Activated T-helper 17 cell treated with anti-CD3 and anti-CD28 coated beads, Interleukin-2, amount 50 U/mL, for 72 hours (primary cell): ENCODE data around the gene SLC52A1. TPM values are rescaled to one million over a fixed set of nuclear protein-coding genes. Genes with fewer than 3 reads are reported as not detected.

Experiments
- ATAC-seq: fragments of 150-1000 bp; cut with Tn5 transposase; replicated peaks from 2 replicates; pipeline ENCODE4 v1.10.0; 2021; ENCODE audit warnings: mild to moderate bottlenecking, moderate library complexity
- H3K27ac Mint-ChIP-seq: one replicate; pipeline ENCODE4 v1.8.0; 2022; ENCODE audit warnings: mixed read lengths
- H3K27me3 Mint-ChIP-seq: one replicate; pipeline ENCODE4 v1.8.0; 2022; ENCODE audit warnings: mixed read lengths
- H3K36me3 Mint-ChIP-seq: one replicate; pipeline ENCODE4 v1.8.0; 2022; ENCODE audit warnings: low read depth, mild to moderate bottlenecking, mixed read lengths
- H3K4me1 Mint-ChIP-seq: one replicate; pipeline ENCODE4 v1.8.0; 2022; ENCODE audit warnings: mixed read lengths
- H3K4me3 Mint-ChIP-seq: one replicate; pipeline ENCODE4 v1.8.0; 2022; ENCODE audit warnings: mild to moderate bottlenecking, mixed read lengths
- H3K9me3 Mint-ChIP-seq: one replicate; pipeline ENCODE4 v1.8.0; 2022; ENCODE audit warnings: mixed read lengths
- total RNA-seq, 2 donors: library from RNA; stranded (reverse); gene quantifications; one replicate each; pipeline ENCODE4 v1.2.3, GENCODE V29; 2022

The SLC52A1 gene
- total RNA-seq, 2 donors from 2014 or later, result 0.11 to 0.26 TPM

GRCh38 chr17:5019475-5019956 lies 15.7 kb downstream of the SLC52A1 start:
- Mint-ChIP-seq H3K9me3 (no peaks in the 10 kb centered on the region), H3K4me1 (peaks cover 7% of the 10 kb centered on the region), H3K36me3 (peaks cover 83% of the 10 kb centered on the region), H3K4me3 (no peak overlapping the region), H3K27me3 (no peaks in the 10 kb centered on the region), H3K27ac (peak overlapping the region; percentile 20)
- peak; percentile 89 for ATAC-seq

GRCh38 chr17:5014357-5014756 lies 20.9 kb downstream of the SLC52A1 start:
- no peak for ATAC-seq
- Mint-ChIP-seq H3K4me1 (peaks cover 20% of the 10 kb centered on the region), H3K9me3 (no peaks in the 10 kb centered on the region), H3K27me3 (no peaks in the 10 kb centered on the region), H3K4me3 (no peak overlapping the region), H3K36me3 (peaks cover 76% of the 10 kb centered on the region), H3K27ac (no peak overlapping the region)

GRCh38 chr17:5011928-5012327 lies 23.3 kb downstream of the SLC52A1 start:
- Mint-ChIP-seq H3K36me3 (peaks cover 82% of the 10 kb centered on the region), H3K4me1 (peaks cover 16% of the 10 kb centered on the region), H3K27me3 (no peaks in the 10 kb centered on the region), H3K9me3 (no peaks in the 10 kb centered on the region), H3K4me3 (peak overlapping the region; percentile 56), H3K27ac (peak overlapping the region; percentile 89)
- ATAC-seq, result peak; percentile 99

- Mint-ChIP-seq H3K27me3 (no peaks in the 10 kb centered on the region), H3K4me3 (no peak overlapping the region), H3K4me1 (peaks cover 12% of the 10 kb centered on the region), H3K36me3 (peaks cover 83% of the 10 kb centered on the region), H3K9me3 (no peaks in the 10 kb centered on the region), H3K27ac (no peak overlapping the region)
- no peak for ATAC-seq
Observed at GRCh38 chr17:5003214-5003867, 31.9 kb downstream of the SLC52A1 start.

- Mint-ChIP-seq H3K4me3 (no peak overlapping the region), H3K4me1 (peaks cover 12% of the 10 kb centered on the region), H3K9me3 (no peaks in the 10 kb centered on the region), H3K27ac (no peak overlapping the region), H3K27me3 (no peaks in the 10 kb centered on the region), H3K36me3 (peaks cover 72% of the 10 kb centered on the region)
- no peak for ATAC-seq
Observed at GRCh38 chr17:5002121-5002788, 33.0 kb downstream of the SLC52A1 start.

- Mint-ChIP-seq H3K4me1 (peaks cover 16% of the 10 kb centered on the region), H3K36me3 (peaks cover 57% of the 10 kb centered on the region), H3K9me3 (no peaks in the 10 kb centered on the region), H3K27me3 (no peaks in the 10 kb centered on the region), H3K27ac (peak overlapping the region; percentile 77), H3K4me3 (no peak overlapping the region)
- ATAC-seq, result no peak
Observed at GRCh38 chr17:5000237-5000639, 35.0 kb downstream of the SLC52A1 start.

GRCh38 chr17:4999430-5000093 lies 35.7 kb downstream of the SLC52A1 start:
- H3K27ac Mint-ChIP-seq, result peak overlapping the region; percentile 77

GRCh38 chr17:4998732-4999429 lies 36.3 kb downstream of the SLC52A1 start:
- H3K27ac Mint-ChIP-seq, result peak overlapping the region; percentile 77
- H3K27me3 Mint-ChIP-seq, result no peaks in the 10 kb centered on the region
- peaks cover 16% of the 10 kb centered on the region for H3K4me1 Mint-ChIP-seq
- H3K9me3 Mint-ChIP-seq, result no peaks in the 10 kb centered on the region
- H3K36me3 Mint-ChIP-seq, result peaks cover 43% of the 10 kb centered on the region
- peak overlapping the region; percentile 70 for H3K4me3 Mint-ChIP-seq
- ATAC-seq, result no peak

More at GRCh38 chr17:4999430-5000093, 35.7 kb downstream of the SLC52A1 start:
- Mint-ChIP-seq H3K36me3 (peaks cover 50% of the 10 kb centered on the region), H3K9me3 (no peaks in the 10 kb centered on the region), H3K4me3 (peak overlapping the region; percentile 70), H3K27me3 (no peaks in the 10 kb centered on the region), H3K4me1 (peaks cover 16% of the 10 kb centered on the region)
- ATAC-seq, result no peak

GRCh38 chr17:4998027-4998731 lies 37.0 kb downstream of the SLC52A1 start:
- H3K27ac Mint-ChIP-seq, result peak overlapping the region; percentile 77
- peaks cover 36% of the 10 kb centered on the region for H3K36me3 Mint-ChIP-seq
- no peaks in the 10 kb centered on the region for H3K27me3 Mint-ChIP-seq
- no peaks in the 10 kb centered on the region for H3K9me3 Mint-ChIP-seq
- H3K4me3 Mint-ChIP-seq, result peak overlapping the region; percentile 70
- ATAC-seq, result peak; percentile 13
- peaks cover 16% of the 10 kb centered on the region for H3K4me1 Mint-ChIP-seq

GRCh38 chr17:4997302-4998026 lies 37.8 kb downstream of the SLC52A1 start, which contains the start of the genes INCA1 and KIF1C:
Gene INCA1 (minus strand): TSS chr17:4997522. CDS start chr17:4994437, 3,085 bp downstream.
Gene KIF1C (plus strand): TSS chr17:4997950. CDS start chr17:5000247, 2,297 bp downstream.
- Mint-ChIP-seq H3K27me3 (no peaks in the 10 kb centered on the region), H3K4me3 (peak within 1 kb of the TSS; percentile 70), H3K36me3 (peaks cover 29% of the 10 kb centered on the region), H3K4me1 (peaks cover 16% of the 10 kb centered on the region), H3K27ac (peak within 1 kb of the TSS; percentile 77), H3K9me3 (no peaks in the 10 kb centered on the region)
- peak; percentile 97 for ATAC-seq

GRCh38 chr17:4994081-4994595 lies 41.1 kb downstream of the SLC52A1 start:
- no peak overlapping the region for H3K27ac Mint-ChIP-seq
- no peaks in the 10 kb centered on the region for H3K27me3 Mint-ChIP-seq
- H3K36me3 Mint-ChIP-seq, result no peaks in the 10 kb centered on the region
- no peaks in the 10 kb centered on the region for H3K9me3 Mint-ChIP-seq
- H3K4me3 Mint-ChIP-seq, result no peak overlapping the region
- no peak for ATAC-seq
- peaks cover 16% of the 10 kb centered on the region for H3K4me1 Mint-ChIP-seq

GRCh38 chr17:4987767-4988567 lies 47.3 kb downstream of the SLC52A1 start:
- Mint-ChIP-seq H3K27ac (peak overlapping the region; percentile 93), H3K4me1 (peaks cover 30% of the 10 kb centered on the region)
- ATAC-seq, result peak; percentile 10

More at GRCh38 chr17:4987767-4988567, 47.3 kb downstream of the SLC52A1 start:
- Mint-ChIP-seq H3K9me3 (no peaks in the 10 kb centered on the region), H3K4me3 (peak overlapping the region; percentile 95), H3K27me3 (no peaks in the 10 kb centered on the region), H3K36me3 (peaks cover 29% of the 10 kb centered on the region)
